Measurements from ENCODE around the gene ZNF670. TPM values are rescaled to one million over a fixed set of nuclear protein-coding genes. Genes with fewer than 3 reads are reported as not detected.
"Not testable (repeated sequence)": the region's sequence is repeated elsewhere in the genome, so short reads cannot be mapped to it uniquely, and the experiment has no call there.

ZNF670 gene
- polyA plus RNA-seq, 2 donors, result 0.49 to 1.4 TPM

- Histone ChIP-seq H3K9me3 (ENCODE audit: control insufficient read depth in 2 of 2, insufficient read depth in 1 of 2, low read depth in 1 of 2, low read length in 1 of 2) (peaks cover 3 to 6% of the 10 kb centered on the region in 2 donors), H3K36me3 (ENCODE audit: control insufficient read depth in 2 of 2, insufficient read depth in 2 of 2, low read length in 1 of 2) (no peaks in the 10 kb centered on the region), H3K4me1 (ENCODE audit: control insufficient read depth in 2 of 2, insufficient read depth in 2 of 2, low read length in 1 of 2) (no peaks in the 10 kb centered on the region), H3K27me3 (ENCODE audit: control insufficient read depth in 1 of 2, insufficient read depth in 2 of 2, low read length in 2 of 2) (no peaks in the 10 kb centered on the region), H3K4me3 (ENCODE audit: low read depth in 1 of 2, low read length in 2 of 2) (no peak overlapping the region), H3K27ac (ENCODE audit: low read depth in 2 of 2, low read length in 1 of 2) (no peak overlapping the region)
- WGBS, 2 donors, result 89% methylated on average over 3 of the region's 3 CpGs
These were observed 14.3 kb downstream of the ZNF670 start for GRCh38 chr1:247064304-247064703.

DNA sequence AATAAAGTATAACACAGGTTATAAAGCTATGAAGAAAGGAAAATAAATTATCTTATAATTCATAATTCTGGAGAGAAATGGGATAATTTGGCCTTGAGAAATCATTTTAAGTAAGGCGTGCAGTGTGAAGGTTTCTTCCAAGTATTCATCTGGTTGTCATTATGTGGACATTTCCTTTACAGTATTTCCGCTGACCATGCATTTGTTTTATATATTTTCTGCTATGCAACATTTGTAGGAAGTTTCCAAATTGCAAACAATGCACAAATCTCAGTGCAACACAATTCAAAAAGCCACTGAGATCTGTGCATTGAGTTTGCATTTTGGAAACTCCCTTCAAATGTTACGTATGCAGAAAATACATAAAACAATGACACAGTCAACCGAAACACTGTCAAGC is 17.8 kb downstream of the ZNF670 start:
- Histone ChIP-seq H3K9me3 (ENCODE audit: control insufficient read depth in 2 of 2, insufficient read depth in 1 of 2, low read depth in 1 of 2, low read length in 1 of 2) (peaks cover 0 to 6% of the 10 kb centered on the region in 2 donors), H3K36me3 (ENCODE audit: control insufficient read depth in 2 of 2, insufficient read depth in 2 of 2, low read length in 1 of 2) (no peaks in the 10 kb centered on the region), H3K4me3 (ENCODE audit: low read depth in 1 of 2, low read length in 2 of 2) (no peak overlapping the region), H3K27me3 (ENCODE audit: control insufficient read depth in 1 of 2, insufficient read depth in 2 of 2, low read length in 2 of 2) (no peaks in the 10 kb centered on the region), H3K27ac (ENCODE audit: low read depth in 2 of 2, low read length in 1 of 2) (no peak overlapping the region), H3K4me1 (ENCODE audit: control insufficient read depth in 2 of 2, insufficient read depth in 2 of 2, low read length in 1 of 2) (no peaks in the 10 kb centered on the region)
- WGBS, 2 donors, result 89 to 91% methylated on average over 4 of the region's 4 CpGs

- Histone ChIP-seq H3K4me1 (ENCODE audit: control insufficient read depth in 2 of 2, insufficient read depth in 2 of 2, low read length in 1 of 2) (no peaks in the 10 kb centered on the region), H3K9me3 (ENCODE audit: control insufficient read depth in 2 of 2, insufficient read depth in 1 of 2, low read depth in 1 of 2, low read length in 1 of 2) (peaks cover 4 to 15% of the 10 kb centered on the region in 2 donors), H3K4me3 (ENCODE audit: low read depth in 1 of 2, low read length in 2 of 2) (no peak overlapping the region), H3K27me3 (ENCODE audit: control insufficient read depth in 1 of 2, insufficient read depth in 2 of 2, low read length in 2 of 2) (no peaks in the 10 kb centered on the region), H3K27ac (ENCODE audit: low read depth in 2 of 2, low read length in 1 of 2) (no peak overlapping the region), H3K36me3 (ENCODE audit: control insufficient read depth in 2 of 2, insufficient read depth in 2 of 2, low read length in 1 of 2) (no peaks in the 10 kb centered on the region)
- WGBS, 2 donors, result 81 to 84% methylated on average over 2 of the region's 2 CpGs
These were observed 22.5 kb downstream of the ZNF670 start for GRCh38 chr1:247056071-247056470.

DNA sequence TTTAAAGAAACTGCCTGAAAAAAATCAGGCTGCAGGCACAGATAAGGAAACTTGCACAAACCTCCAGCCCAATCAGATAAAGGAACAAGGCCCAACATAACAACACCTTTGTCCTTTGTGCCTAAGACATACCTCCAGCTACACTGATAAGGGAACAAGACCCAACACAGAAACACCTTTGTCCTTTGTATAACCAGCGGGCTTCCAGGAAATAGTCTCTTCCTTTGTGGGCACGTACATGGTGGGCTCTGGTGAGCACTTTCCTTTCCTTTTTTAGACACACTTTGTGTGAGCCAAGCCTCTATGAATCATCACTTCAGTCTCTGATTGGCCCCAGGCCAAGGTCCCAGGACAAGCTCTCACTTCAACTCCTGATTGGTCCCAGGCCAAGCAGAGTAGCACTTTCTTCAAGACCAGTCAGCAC is 23.6 kb downstream of the ZNF670 start:
- Histone ChIP-seq H3K36me3 (ENCODE audit: control insufficient read depth in 2 of 2, insufficient read depth in 2 of 2, low read length in 1 of 2) (no peaks in the 10 kb centered on the region), H3K4me3 (ENCODE audit: low read depth in 1 of 2, low read length in 2 of 2) (no peak overlapping the region), H3K27ac (ENCODE audit: low read depth in 2 of 2, low read length in 1 of 2) (no peak overlapping the region), H3K9me3 (ENCODE audit: control insufficient read depth in 2 of 2, insufficient read depth in 1 of 2, low read depth in 1 of 2, low read length in 1 of 2) (peaks cover 4 to 18% of the 10 kb centered on the region in 2 donors), H3K27me3 (ENCODE audit: control insufficient read depth in 1 of 2, insufficient read depth in 2 of 2, low read length in 2 of 2) (no peaks in the 10 kb centered on the region), H3K4me1 (ENCODE audit: control insufficient read depth in 2 of 2, insufficient read depth in 2 of 2, low read length in 1 of 2) (no peaks in the 10 kb centered on the region)
- WGBS, 2 donors, result 54 to 66% methylated on average over 2 of the region's 2 CpGs

DNA sequence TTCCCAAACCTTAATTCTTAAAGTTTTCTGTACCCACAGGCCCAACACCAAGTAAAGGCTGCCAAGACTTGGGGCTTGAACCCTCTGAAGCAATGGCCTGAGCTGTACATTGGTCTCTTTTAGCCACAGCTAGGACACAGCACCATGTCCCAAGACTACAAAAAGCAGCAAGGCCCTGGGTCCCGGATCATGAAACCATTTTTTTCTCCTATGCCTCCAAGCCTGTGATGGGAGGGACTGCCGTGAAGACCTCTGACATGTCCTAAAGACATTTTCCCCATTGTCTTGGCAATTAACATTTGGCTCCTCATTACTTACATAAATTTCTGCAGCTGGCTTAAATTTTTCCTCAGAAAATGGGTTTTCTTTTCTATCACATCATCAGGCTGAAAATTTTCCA is 30.9 kb downstream of the ZNF670 start:
- H3K27ac ChIP-seq (ENCODE audit: low read depth in 2 of 2, low read length in 1 of 2), result no peak overlapping the region
- H3K9me3 ChIP-seq (ENCODE audit: control insufficient read depth in 2 of 2, insufficient read depth in 1 of 2, low read depth in 1 of 2, low read length in 1 of 2), result peaks cover 8 to 25% of the 10 kb centered on the region in 2 donors

DNA sequence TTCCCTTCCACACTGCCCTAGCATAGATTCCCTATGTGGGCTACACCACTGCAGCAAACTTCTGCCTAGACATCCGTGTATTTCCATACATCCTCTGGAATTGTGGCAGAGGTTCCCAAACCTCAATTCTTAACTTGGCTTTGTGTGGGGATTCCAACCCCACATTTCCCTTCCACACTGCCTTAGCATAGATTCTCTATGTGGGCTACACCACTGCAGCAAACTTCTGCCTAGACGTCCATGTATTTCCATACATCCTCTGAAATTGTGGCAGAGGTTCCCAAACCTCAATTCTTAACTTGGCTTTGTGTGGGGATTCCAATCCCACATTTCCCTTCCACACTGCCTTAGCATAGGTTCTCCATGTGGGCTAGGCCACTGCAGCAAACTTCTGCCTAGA is 31.4 kb downstream of the ZNF670 start:
- H3K4me3 ChIP-seq (ENCODE audit: low read depth in 1 of 2, low read length in 2 of 2), result no peak overlapping the region
- H3K4me1 ChIP-seq (ENCODE audit: control insufficient read depth in 2 of 2, insufficient read depth in 2 of 2, low read length in 1 of 2), result no peaks in the 10 kb centered on the region
- WGBS, 2 donors, result 94 to 96% methylated on average over 2 of the region's 2 CpGs
- H3K9me3 ChIP-seq (ENCODE audit: control insufficient read depth in 2 of 2, insufficient read depth in 1 of 2, low read depth in 1 of 2, low read length in 1 of 2), result peaks cover 8 to 22% of the 10 kb centered on the region in 2 donors
- no peak overlapping the region for H3K27ac ChIP-seq (ENCODE audit: low read depth in 2 of 2, low read length in 1 of 2)
- no peaks in the 10 kb centered on the region for H3K27me3 ChIP-seq (ENCODE audit: control insufficient read depth in 1 of 2, insufficient read depth in 2 of 2, low read length in 2 of 2)
- no peaks in the 10 kb centered on the region for H3K36me3 ChIP-seq (ENCODE audit: control insufficient read depth in 2 of 2, insufficient read depth in 2 of 2, low read length in 1 of 2)

More for the DNA sequence above, 30.9 kb downstream of the ZNF670 start:
- no peaks in the 10 kb centered on the region for H3K27me3 ChIP-seq (ENCODE audit: control insufficient read depth in 1 of 2, insufficient read depth in 2 of 2, low read length in 2 of 2)
- H3K4me3 ChIP-seq (ENCODE audit: low read depth in 1 of 2, low read length in 2 of 2), result no peak overlapping the region
- H3K36me3 ChIP-seq (ENCODE audit: control insufficient read depth in 2 of 2, insufficient read depth in 2 of 2, low read length in 1 of 2), result no peaks in the 10 kb centered on the region
- H3K4me1 ChIP-seq (ENCODE audit: control insufficient read depth in 2 of 2, insufficient read depth in 2 of 2, low read length in 1 of 2), result no peaks in the 10 kb centered on the region
- WGBS, 2 donors, result 97 to 98% methylated on average over 2 of the region's 2 CpGs

DNA sequence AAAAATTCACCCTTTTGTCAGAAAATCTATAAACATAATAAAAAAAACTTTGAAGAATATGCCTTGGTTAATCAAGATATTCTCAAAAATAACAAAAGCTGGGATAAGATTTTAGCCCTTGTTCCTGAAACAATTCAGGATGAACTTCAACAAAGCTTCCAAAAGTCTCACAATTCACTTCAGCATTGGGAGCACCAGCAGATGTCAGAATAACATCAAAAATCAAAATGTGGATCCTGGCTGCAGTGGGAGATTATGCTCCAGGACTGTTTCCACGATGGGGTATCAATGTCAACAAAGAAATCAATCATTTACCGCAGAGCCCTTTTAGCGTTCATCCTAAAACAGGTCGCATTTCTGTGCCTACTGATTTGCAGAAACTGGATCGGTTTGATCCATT is 35.2 kb downstream of the ZNF670 start:
- 92 to 93% methylated on average over 5 of the region's 5 CpGs for WGBS, 2 donors
- peaks cover 8 to 19% of the 10 kb centered on the region in 2 donors for H3K9me3 ChIP-seq (ENCODE audit: control insufficient read depth in 2 of 2, insufficient read depth in 1 of 2, low read depth in 1 of 2, low read length in 1 of 2)

DNA sequence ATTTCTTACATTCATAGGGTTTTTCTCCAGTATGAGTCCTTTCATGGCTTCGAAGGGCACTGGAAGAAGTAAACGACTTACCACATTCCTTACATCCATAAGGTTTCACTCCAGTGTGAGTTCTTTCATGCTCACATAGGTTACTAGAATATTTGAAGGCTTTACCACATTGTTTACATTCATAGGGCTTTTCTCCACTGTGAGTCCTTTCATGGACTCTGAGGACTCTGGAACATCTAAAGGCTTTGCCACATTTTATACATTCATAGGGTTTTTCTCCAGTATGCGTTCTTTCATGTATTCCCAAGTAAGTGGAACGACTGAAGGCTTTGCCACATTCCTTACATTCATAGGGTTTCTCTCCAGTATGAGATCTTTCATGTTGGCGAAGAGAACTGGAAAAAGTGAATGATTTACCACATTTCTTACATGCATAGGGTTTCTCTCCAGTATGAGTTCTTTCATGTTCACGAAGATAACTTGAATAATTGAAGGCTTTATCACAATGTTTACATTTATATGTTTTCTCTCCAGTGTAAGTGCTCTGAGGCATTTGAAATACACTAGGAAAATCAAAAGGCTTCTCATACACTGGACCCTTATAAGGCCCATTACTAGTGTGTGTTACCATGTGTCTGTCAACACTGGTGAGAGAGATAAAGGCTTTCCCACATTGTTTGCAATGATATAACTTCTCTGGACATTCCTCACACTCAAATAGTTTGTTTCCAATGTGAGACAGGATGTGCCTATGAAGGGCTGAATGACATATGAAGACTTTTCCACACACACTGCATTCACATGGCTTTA is 40.9 kb downstream of the ZNF670 start:
- peaks cover 0 to 6% of the 10 kb centered on the region in 2 donors for H3K9me3 ChIP-seq (ENCODE audit: control insufficient read depth in 2 of 2, insufficient read depth in 1 of 2, low read depth in 1 of 2, low read length in 1 of 2)

More for the DNA sequence above, 35.2 kb downstream of the ZNF670 start:
- no peaks in the 10 kb centered on the region for H3K4me1 ChIP-seq (ENCODE audit: control insufficient read depth in 2 of 2, insufficient read depth in 2 of 2, low read length in 1 of 2)
- no peak overlapping the region for H3K27ac ChIP-seq (ENCODE audit: low read depth in 2 of 2, low read length in 1 of 2)
- no peaks in the 10 kb centered on the region for H3K36me3 ChIP-seq (ENCODE audit: control insufficient read depth in 2 of 2, insufficient read depth in 2 of 2, low read length in 1 of 2)
- no peak overlapping the region for H3K4me3 ChIP-seq (ENCODE audit: low read depth in 1 of 2, low read length in 2 of 2)
- H3K27me3 ChIP-seq (ENCODE audit: control insufficient read depth in 1 of 2, insufficient read depth in 2 of 2, low read length in 2 of 2), result no peaks in the 10 kb centered on the region

GRCh38 chr1:247032306-247032705 is 46.3 kb downstream of the ZNF670 start:
- H3K27ac ChIP-seq (ENCODE audit: low read depth in 2 of 2, low read length in 1 of 2); H3K9me3 ChIP-seq (ENCODE audit: control insufficient read depth in 2 of 2, insufficient read depth in 1 of 2, low read depth in 1 of 2, low read length in 1 of 2); H3K4me3 ChIP-seq (ENCODE audit: low read depth in 1 of 2, low read length in 2 of 2); H3K4me1 ChIP-seq (ENCODE audit: control insufficient read depth in 2 of 2, insufficient read depth in 2 of 2, low read length in 1 of 2); H3K36me3 ChIP-seq (ENCODE audit: control insufficient read depth in 2 of 2, insufficient read depth in 2 of 2, low read length in 1 of 2); H3K27me3 ChIP-seq (ENCODE audit: control insufficient read depth in 1 of 2, insufficient read depth in 2 of 2, low read length in 2 of 2): not testable (repeated sequence)
- WGBS, 2 donors, result 93 to 100% methylated on average over 11 to 30 of the region's 30 CpGs

More for the DNA sequence above, 40.9 kb downstream of the ZNF670 start:
- H3K27me3 ChIP-seq (ENCODE audit: control insufficient read depth in 1 of 2, insufficient read depth in 2 of 2, low read length in 2 of 2), result no peaks in the 10 kb centered on the region
- no peaks in the 10 kb centered on the region for H3K4me1 ChIP-seq (ENCODE audit: control insufficient read depth in 2 of 2, insufficient read depth in 2 of 2, low read length in 1 of 2)
- WGBS, 2 donors, result 95 to 97% methylated on average over 6 of the region's 6 CpGs
- no peaks in the 10 kb centered on the region for H3K36me3 ChIP-seq (ENCODE audit: control insufficient read depth in 2 of 2, insufficient read depth in 2 of 2, low read length in 1 of 2)
- no peak overlapping the region for H3K4me3 ChIP-seq (ENCODE audit: low read depth in 1 of 2, low read length in 2 of 2)
- H3K27ac ChIP-seq (ENCODE audit: low read depth in 2 of 2, low read length in 1 of 2), result no peak overlapping the region
